ENCODE results near the gene HS3ST3A1. TPM values are rescaled to one million over a fixed set of nuclear protein-coding genes. Genes with fewer than 3 reads are reported as not detected.
A peak's percentile ranks its signal among the peaks of the same experiment; 100 is the strongest.

Gene HS3ST3A1
- total RNA-seq: under 1 TPM in 1 of 2 experiments, not detected in 1; 0.21 TPM

DNA sequence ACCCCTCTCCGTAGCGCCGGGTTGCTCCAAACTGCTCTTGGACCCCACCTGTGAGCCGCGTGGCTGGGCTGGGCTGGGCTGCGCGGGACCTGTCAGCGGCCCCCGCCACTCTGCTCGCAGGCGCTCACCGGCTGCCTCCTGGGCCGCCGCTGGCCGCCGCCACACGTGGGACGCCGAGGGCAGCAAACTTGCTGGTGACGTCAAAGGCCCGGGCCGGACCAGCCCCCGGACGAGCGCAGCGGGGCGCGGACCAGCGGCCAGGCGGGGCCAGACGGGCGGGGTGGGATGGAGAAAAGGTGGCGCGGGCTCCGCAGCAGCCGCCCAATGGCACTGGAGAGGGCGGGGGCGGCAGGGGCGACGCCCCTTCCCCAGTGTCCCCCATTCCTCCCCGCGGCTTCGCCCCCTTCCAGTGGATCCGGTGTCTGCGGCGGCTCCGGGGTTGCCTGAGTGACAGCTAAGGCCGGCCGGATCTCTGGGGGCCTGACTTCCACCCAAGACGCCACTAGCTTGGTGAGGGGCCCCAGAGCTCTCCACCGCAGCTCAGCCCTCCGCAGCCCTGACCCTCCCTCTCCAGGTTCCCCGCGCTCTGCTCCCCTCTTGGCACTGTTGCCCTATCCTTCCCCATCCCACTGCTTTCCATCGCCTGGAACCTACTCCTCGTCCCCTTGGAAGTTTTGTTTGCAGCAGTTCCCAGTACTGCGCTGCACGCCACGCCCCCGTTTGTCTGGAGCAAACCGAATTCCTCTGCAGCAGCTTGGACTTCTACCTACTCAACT is at the start of gene HS3ST3A1:
TSS of gene HS3ST3A1 (minus strand) at position 154 of the 776 bp plus-strand sequence. CDS start 800 bp downstream, outside the sequence.
- H3K4me1 Mint-ChIP-seq: peaks cover 8% of the 10 kb centered on the region
- no peaks in the 10 kb centered on the region for H3K9me3 Mint-ChIP-seq (ENCODE audit: low read depth)
- H3K4me3 Mint-ChIP-seq: peak within 1 kb of the TSS; percentile 22
- no peak within 1 kb of the TSS for H3K27ac Mint-ChIP-seq
- H3K27me3 Mint-ChIP-seq: peaks cover 57% of the 10 kb centered on the region
- CTCF ChIA-PET: interaction anchor here (1.7 kb wide), 1 partner anchor 700 kb away, joined by 4 read pairs; no protein-coding TSS in a partner anchor
- peak; percentile 42 for ATAC-seq
- H3K36me3 Mint-ChIP-seq: peaks cover 1% of the 10 kb centered on the region
- no peak for DNase-seq

DNA sequence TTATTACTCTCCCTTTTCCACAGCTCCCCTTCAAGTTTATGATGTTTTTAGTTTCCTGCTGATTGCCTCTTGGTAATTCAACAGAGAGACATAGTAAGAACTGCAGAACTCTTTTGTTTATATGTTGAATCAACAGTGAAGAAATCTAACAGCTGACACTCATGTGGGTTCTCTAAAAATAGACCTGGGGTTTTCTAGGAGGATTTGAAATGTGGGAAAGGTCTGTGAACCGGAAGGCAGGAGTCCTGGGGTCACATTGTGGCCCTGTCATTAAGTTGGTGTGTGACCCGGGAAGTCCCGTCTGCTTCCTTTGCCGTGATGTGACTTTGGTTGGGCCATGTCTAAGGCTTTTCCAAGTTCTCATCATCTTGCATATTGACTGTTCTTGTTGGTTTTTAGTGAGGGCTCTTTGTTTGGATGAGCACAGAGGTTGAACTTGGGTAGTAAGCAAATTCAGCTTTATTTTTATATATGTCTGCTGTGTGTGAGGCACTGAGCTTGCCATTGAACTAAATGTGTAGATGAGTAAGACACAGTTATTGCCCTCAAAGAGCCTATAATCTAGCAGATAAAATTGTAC is 48.5 kb upstream of the HS3ST3A1 start:
- ATAC-seq (no peak), DNase-seq (no peak)
- Mint-ChIP-seq H3K4me3 (no peak overlapping the region), H3K27me3 (peaks cover 2% of the 10 kb centered on the region), H3K27ac (no peak overlapping the region), H3K4me1 (no peaks in the 10 kb centered on the region), H3K36me3 (no peaks in the 10 kb centered on the region), H3K9me3 (ENCODE audit: low read depth) (no peaks in the 10 kb centered on the region)
- CTCF ChIA-PET: no interaction called here

DNA sequence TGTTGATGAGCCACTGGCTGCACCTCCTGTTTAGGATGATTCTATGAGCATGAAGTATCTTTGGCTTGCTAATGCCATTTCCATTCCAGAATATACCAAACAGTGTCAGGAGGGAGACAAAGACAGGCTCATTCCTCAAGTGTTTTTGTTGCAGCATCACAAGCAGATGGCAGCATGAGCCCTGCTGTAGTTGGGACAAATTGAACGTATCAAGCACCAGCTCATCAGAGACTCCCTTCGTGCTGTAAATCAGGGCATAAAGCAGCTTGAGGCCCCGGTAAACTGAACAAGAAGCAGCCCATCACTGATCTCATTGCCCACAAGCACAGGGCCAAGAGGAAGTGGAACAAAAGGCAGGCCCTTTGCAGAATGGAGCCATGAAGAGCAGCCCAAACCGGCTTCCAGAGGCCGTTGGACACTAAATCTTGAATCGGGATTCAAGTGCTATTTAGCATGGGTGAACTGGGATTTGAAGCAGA is 45.9 kb upstream of the HS3ST3A1 start:
- H3K4me3 Mint-ChIP-seq: no peak overlapping the region
- H3K36me3 Mint-ChIP-seq: no peaks in the 10 kb centered on the region
- DNase-seq (no peak), ATAC-seq (no peak)
- peaks cover 3% of the 10 kb centered on the region for H3K27me3 Mint-ChIP-seq
- H3K9me3 Mint-ChIP-seq (ENCODE audit: low read depth): no peaks in the 10 kb centered on the region
- CTCF ChIA-PET: no interaction called here
- no peaks in the 10 kb centered on the region for H3K4me1 Mint-ChIP-seq
- H3K27ac Mint-ChIP-seq: no peak overlapping the region

DNA sequence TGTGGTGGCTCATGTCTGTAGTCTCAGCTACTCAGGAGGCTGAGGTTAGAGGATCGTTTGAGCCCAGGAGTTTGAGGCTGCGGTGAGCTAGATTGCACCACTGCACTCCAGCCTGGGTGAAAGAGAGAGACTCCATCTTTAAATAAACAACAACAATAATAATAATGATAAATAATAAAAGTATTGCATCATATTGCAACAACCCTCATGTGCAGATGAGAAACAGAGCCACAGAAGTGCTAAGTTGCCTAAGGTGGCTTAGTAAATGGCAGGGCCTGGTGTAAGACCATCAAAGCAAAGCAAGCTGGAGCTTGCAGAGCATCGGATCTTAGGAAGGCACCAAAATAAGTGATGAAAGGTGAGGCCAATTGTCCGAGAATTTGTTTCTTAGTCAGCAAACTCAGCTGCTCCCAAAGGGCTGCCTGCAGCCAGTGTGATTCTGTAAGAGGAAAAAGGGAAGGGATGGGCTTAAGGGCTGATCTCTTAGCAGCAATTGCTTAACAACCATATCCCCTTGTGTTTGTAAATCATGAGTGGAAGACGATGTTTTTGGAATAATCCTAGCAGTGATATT is 45.3 kb upstream of the HS3ST3A1 start:
- Mint-ChIP-seq H3K27ac (no peak overlapping the region), H3K27me3 (peaks cover 3% of the 10 kb centered on the region), H3K36me3 (no peaks in the 10 kb centered on the region), H3K4me1 (no peaks in the 10 kb centered on the region), H3K9me3 (ENCODE audit: low read depth) (no peaks in the 10 kb centered on the region), H3K4me3 (no peak overlapping the region)
- ATAC-seq (no peak), DNase-seq (no peak)
- CTCF ChIA-PET: no interaction called here

DNA sequence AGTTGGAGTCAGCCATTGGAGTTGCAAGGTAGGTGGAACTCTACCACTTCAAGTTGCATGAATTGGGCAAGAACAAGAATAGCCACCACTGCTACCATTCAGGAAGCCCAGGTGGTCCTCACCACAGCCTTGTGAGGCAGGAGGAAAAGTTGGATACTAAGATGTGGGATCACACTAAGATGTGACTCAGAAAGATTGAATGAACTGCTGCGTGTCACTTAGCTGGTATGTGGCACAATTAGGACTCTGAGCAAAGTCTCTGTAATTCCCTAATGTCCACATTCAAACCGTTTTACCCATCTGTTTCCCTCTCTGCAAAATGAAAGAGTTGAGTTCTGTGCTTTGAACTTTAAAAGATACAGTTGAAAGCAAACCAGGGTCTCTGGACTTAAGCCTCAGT is 44.7 kb upstream of the HS3ST3A1 start:
- ATAC-seq (no peak), DNase-seq (no peak)
- Mint-ChIP-seq H3K4me1 (no peaks in the 10 kb centered on the region), H3K27ac (no peak overlapping the region), H3K9me3 (ENCODE audit: low read depth) (no peaks in the 10 kb centered on the region), H3K4me3 (no peak overlapping the region), H3K27me3 (peaks cover 7% of the 10 kb centered on the region), H3K36me3 (no peaks in the 10 kb centered on the region)
- CTCF ChIA-PET: no interaction called here

DNA sequence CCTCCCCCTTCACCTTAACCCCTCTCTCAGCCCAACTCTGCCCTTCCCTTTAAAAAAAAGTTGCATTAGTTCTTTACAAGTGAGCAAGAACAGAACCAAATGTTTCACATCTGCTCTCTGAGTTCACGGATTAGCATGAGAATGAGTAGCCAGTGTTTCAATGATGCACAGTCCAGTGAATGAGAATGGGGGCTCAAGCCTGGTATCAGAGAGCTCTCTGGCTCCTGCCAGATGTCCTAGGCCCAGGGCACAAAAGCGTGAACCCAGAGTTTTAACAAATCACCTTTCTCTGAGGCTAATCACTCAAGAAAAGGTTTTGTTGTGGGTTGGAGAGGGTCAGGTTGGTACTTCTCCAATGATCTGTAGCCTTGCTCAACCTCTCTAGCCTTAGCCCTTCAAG is 41.5 kb upstream of the HS3ST3A1 start:
- DNase-seq: no peak
- Mint-ChIP-seq H3K9me3 (ENCODE audit: low read depth) (no peaks in the 10 kb centered on the region), H3K4me3 (no peak overlapping the region), H3K27ac (no peak overlapping the region), H3K4me1 (no peaks in the 10 kb centered on the region), H3K36me3 (no peaks in the 10 kb centered on the region), H3K27me3 (peaks cover 10% of the 10 kb centered on the region)
- ATAC-seq: no peak
- CTCF ChIA-PET: interaction anchor here (0.5 kb wide), 1 partner anchor 50 kb away, joined by 3 read pairs; no protein-coding TSS in a partner anchor

DNA sequence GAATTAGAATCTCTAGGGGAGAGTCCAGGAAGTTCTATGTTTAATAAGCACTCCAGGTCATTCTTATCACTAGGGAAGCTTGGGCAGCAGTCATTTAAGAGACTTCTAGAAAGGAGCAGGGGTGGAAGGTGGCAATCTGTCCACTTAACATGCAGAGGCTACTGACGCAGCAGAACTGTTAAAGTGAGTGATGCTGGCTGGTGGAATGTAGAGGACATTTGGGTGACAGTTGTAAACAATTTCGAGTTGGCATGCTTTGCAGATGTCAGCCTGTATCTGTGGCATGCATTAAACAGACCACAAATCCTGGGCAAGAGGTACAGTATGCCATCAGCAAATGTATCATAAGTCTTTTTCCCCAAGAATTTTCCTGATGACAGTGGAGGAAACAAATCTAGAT is 40.5 kb upstream of the HS3ST3A1 start:
- ATAC-seq (no peak), DNase-seq (no peak)
- H3K4me1 Mint-ChIP-seq: no peaks in the 10 kb centered on the region
- H3K9me3 Mint-ChIP-seq (ENCODE audit: low read depth): no peaks in the 10 kb centered on the region
- H3K27me3 Mint-ChIP-seq: peaks cover 10% of the 10 kb centered on the region
- no peak overlapping the region for H3K27ac Mint-ChIP-seq
- no peaks in the 10 kb centered on the region for H3K36me3 Mint-ChIP-seq
- CTCF ChIA-PET: no interaction called here
- no peak overlapping the region for H3K4me3 Mint-ChIP-seq

DNA sequence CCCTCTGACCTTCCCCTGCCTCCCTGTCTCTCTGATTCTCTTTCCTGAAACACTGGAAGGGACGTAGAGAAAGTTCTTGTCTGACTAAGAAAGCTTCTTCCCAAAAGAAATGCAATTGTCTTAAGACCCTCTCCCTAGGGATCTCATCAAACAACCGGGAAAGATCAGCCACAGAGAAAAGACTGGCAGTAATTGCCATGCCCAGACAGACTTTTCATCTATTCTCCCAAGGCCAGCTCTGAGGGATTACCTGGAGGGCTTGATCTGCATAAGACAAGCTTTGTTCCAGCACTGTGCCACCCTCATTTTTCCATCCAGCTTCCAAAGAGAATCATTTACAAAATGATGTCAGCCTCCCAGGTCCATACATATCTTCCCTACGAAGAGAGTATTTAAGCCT is 38.8 kb upstream of the HS3ST3A1 start:
- DNase-seq: no peak

DNA sequence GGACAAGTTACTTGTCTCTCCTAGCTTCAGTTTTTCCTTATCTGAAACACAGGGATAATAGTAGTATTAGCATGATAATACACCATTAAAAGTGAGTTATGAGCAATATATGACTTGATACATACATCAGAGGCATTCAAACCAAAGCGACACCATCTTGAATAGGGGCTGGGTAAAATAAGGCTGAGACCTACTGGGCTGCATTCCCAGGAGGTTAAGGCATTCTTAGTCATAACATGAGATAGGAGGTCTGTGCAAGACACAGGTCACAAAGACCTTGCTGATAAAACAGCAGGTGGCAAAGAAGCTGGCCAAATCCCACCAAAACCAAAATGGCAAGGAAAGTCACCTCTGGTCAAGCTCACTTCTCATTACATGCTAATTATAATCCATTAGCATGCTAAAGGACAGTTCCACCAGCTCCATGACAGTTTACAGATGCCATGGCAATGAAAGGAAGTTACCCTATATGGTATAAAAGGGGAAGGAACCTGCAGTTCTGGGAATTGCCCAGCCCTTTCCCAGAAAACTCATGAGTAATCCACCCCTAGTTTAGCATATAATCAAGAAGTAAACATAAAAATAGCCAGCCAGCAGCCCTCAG is 37.2 kb upstream of the HS3ST3A1 start:
- H3K4me3 Mint-ChIP-seq: no peak overlapping the region
- CTCF ChIA-PET: no interaction called here
- peaks cover 10% of the 10 kb centered on the region for H3K27me3 Mint-ChIP-seq
- no peaks in the 10 kb centered on the region for H3K36me3 Mint-ChIP-seq
- ATAC-seq: no peak
- no peaks in the 10 kb centered on the region for H3K9me3 Mint-ChIP-seq (ENCODE audit: low read depth)
- no peak overlapping the region for H3K27ac Mint-ChIP-seq
- no peaks in the 10 kb centered on the region for H3K4me1 Mint-ChIP-seq
- DNase-seq: peak; percentile 44

More for the DNA sequence above, 38.8 kb upstream of the HS3ST3A1 start:
- H3K4me1 Mint-ChIP-seq: no peaks in the 10 kb centered on the region
- H3K27me3 Mint-ChIP-seq: peaks cover 10% of the 10 kb centered on the region
- no peak overlapping the region for H3K4me3 Mint-ChIP-seq
- H3K27ac Mint-ChIP-seq: no peak overlapping the region
- H3K9me3 Mint-ChIP-seq (ENCODE audit: low read depth): no peaks in the 10 kb centered on the region
- CTCF ChIA-PET: interaction anchor here (1.1 kb wide), 1 partner anchor 610 kb away, joined by 3 read pairs; no protein-coding TSS in a partner anchor
- no peaks in the 10 kb centered on the region for H3K36me3 Mint-ChIP-seq
- ATAC-seq: no peak

DNA sequence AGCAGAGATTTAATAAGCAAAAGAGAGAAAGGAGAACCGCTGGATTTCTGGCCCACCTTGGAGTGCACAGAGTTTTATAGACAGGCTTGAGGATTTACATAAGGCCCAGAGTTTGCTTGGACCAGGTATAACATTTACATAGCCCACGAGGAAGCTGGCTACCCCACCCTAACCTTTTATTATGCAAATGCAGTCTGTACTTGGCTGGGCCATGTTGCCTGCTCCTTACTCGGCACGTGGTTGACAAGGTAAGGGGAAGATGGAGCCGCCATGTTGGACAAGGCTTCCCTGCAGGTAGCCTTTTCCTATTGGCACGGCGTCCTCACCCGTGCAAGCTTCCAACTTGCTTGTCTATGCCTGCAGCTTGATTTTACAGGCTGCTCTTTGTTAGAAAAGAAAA is 35.2 kb upstream of the HS3ST3A1 start:
- no peaks in the 10 kb centered on the region for H3K4me1 Mint-ChIP-seq
- CTCF ChIA-PET: no interaction called here
- DNase-seq (no peak), ATAC-seq (no peak)
- H3K27ac Mint-ChIP-seq: no peak overlapping the region
- H3K4me3 Mint-ChIP-seq: no peak overlapping the region
- peaks cover 16% of the 10 kb centered on the region for H3K27me3 Mint-ChIP-seq
- H3K36me3 Mint-ChIP-seq: no peaks in the 10 kb centered on the region
- no peaks in the 10 kb centered on the region for H3K9me3 Mint-ChIP-seq (ENCODE audit: low read depth)

DNA sequence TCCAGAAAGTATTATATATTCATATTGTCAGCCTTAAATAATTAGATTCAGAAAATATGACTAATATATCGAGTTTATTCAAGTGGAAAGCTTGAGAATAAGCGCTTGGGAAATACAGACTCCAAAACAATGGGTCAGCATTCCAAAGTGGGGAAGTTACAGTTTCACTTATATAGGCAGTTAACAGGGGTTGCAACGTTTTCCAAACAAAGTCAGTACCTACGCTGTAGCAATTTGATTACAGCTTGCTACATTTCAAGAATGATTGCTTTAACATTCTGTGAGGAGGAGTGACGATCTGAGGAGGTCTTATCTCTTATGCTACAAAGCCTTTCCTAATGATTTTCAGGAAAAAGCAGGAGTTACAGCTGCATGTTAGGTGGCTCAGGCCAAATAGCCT is 34.2 kb upstream of the HS3ST3A1 start:
- H3K27ac Mint-ChIP-seq: no peak overlapping the region
- H3K9me3 Mint-ChIP-seq (ENCODE audit: low read depth): no peaks in the 10 kb centered on the region
- no peak overlapping the region for H3K4me3 Mint-ChIP-seq
- H3K4me1 Mint-ChIP-seq: no peaks in the 10 kb centered on the region
- peaks cover 10% of the 10 kb centered on the region for H3K27me3 Mint-ChIP-seq
- DNase-seq (no peak), ATAC-seq (no peak)
- CTCF ChIA-PET: no interaction called here
- no peaks in the 10 kb centered on the region for H3K36me3 Mint-ChIP-seq

DNA sequence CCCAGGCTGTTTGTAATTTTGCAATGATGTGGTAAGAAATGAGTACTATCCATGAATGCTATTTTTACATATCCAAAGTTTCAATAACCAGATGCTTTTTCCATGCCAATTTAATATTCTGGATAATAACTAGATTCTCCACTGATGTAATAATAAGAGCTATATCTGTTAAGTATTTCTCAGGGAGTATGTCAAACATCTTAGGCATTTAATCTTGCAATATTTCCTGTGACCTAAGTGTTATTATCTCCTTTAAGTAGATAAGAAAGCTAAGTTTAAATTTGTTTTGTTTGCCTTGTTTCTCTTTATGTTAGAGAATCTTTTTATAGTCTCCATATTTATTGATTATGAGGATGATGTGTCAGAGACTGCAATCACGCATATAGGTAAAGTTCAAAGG is 32.3 kb upstream of the HS3ST3A1 start:
- DNase-seq (no peak), ATAC-seq (no peak)
- CTCF ChIA-PET: no interaction called here
- H3K9me3 Mint-ChIP-seq (ENCODE audit: low read depth): no peaks in the 10 kb centered on the region
- H3K4me1 Mint-ChIP-seq: no peaks in the 10 kb centered on the region
- H3K4me3 Mint-ChIP-seq: no peak overlapping the region
- no peaks in the 10 kb centered on the region for H3K36me3 Mint-ChIP-seq
- H3K27me3 Mint-ChIP-seq: peaks cover 10% of the 10 kb centered on the region
- H3K27ac Mint-ChIP-seq: no peak overlapping the region

DNA sequence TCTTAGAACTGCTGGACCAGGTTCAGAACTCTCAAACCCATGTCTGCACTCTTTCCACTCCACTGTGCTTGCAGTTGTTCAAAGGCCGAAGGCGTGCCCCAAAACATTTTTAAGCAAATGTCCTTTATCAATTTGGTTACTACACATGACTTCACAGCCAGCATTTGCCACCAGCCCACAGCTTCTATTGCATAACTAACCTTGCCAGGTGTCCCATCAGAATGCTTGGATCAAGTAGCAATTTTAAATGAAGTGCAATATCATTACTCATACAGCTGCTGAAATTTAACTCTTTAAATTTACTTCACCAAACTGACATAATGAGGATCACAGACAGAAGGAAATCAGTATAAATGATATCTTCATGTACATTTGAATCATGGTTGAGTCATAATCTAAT is 29.8 kb upstream of the HS3ST3A1 start:
- CTCF ChIA-PET: no interaction called here

More for the DNA sequence above, 29.8 kb upstream of the HS3ST3A1 start:
- no peak for DNase-seq
- no peak for ATAC-seq
- Mint-ChIP-seq H3K4me1 (no peaks in the 10 kb centered on the region), H3K27me3 (peaks cover 10% of the 10 kb centered on the region), H3K4me3 (no peak overlapping the region), H3K27ac (no peak overlapping the region), H3K9me3 (ENCODE audit: low read depth) (no peaks in the 10 kb centered on the region), H3K36me3 (no peaks in the 10 kb centered on the region)
